HFFc6 (cell line): ENCODE measurements around the gene COPS4. TPM values are rescaled to one million over a fixed set of nuclear protein-coding genes. Genes with fewer than 3 reads are reported as not detected.
"Not testable (repeated sequence)": the region's sequence is repeated elsewhere in the genome, so short reads cannot be mapped to it uniquely, and the experiment has no call there.

ENCODE experiments used
- DNase-seq: peaks from one replicate; pipeline ENCODE4 v3.0.0-alpha.2; 2018
- H3K27ac Mint-ChIP-seq: 2 replicates; pipeline ENCODE4 v1.8.0; 2020; ENCODE audit warnings: mild to moderate bottlenecking, mixed read lengths
- H3K27me3 Mint-ChIP-seq: 2 replicates; pipeline ENCODE4 v1.8.0; 2021; ENCODE audit warnings: mild to moderate bottlenecking, moderate library complexity, mixed read lengths; ENCODE audit not compliant: insufficient read depth
- H3K36me3 Mint-ChIP-seq: 2 replicates; pipeline ENCODE4 v1.8.0; 2021; ENCODE audit warnings: low read depth, mixed read lengths
- H3K4me1 Mint-ChIP-seq: 2 replicates; pipeline ENCODE4 v1.8.0; 2020; ENCODE audit warnings: low read depth, mixed read lengths
- H3K4me3 Mint-ChIP-seq: 2 replicates; pipeline ENCODE4 v1.8.0; 2020; ENCODE audit warnings: mild to moderate bottlenecking, moderate library complexity, mixed read lengths
- H3K9me3 Mint-ChIP-seq: 2 replicates; pipeline ENCODE4 v1.8.0; 2020; ENCODE audit warnings: mild to moderate bottlenecking, mixed read lengths
- long read RNA-seq: library from polyadenylated mRNA; unstranded; transcript quantifications from one replicate; pipeline ENCODE4 v2.0.0, GENCODE V29; 2019
- total RNA-seq, 6 experiments: library from RNA; stranded (reverse); fragmentation: NEBNext Ultra II Directional; extraction: Animal tissue kit (Norgen Biotek cat#: 25700); gene quantifications; 2 replicates in 1 of 6; 3 replicates in 5 of 6; pipeline ENCODE4 v1.2.3, GENCODE V29; 2021
- TF ChIP-seq, protein P1 (sequence below): fragments of 200-600 bp; sonication (generic); IDR thresholded peaks from 2 replicates; pipeline ENCODE4 v1.5.0; 2021; ENCODE audit warnings: antibody characterized with exemption, mild to moderate bottlenecking

COPS4 gene
- total RNA-seq, result 10 to 100 TPM; 56.4 to 73.6 (median 69.2) TPM
- long read RNA-seq, transcript COPS4-201 (10 exons, 1,744 nt), result major isoform, 152 of 177 reads
- long read RNA-seq, partial matches to known transcripts, result 7 of 177 reads
- long read RNA-seq, other reads (novel, unspliced or antisense), result 9 of 177 reads

- peaks cover 2% of the 10 kb centered on the region for H3K27me3 Mint-ChIP-seq
- peak within 1 kb of the TSS; percentile 98 for H3K27ac Mint-ChIP-seq
- no peaks in the 10 kb centered on the region for H3K9me3 Mint-ChIP-seq
- H3K36me3 Mint-ChIP-seq, result no peaks in the 10 kb centered on the region; the same call in 1 of the 2 replicates
- TF ChIP-seq, protein P1, sequence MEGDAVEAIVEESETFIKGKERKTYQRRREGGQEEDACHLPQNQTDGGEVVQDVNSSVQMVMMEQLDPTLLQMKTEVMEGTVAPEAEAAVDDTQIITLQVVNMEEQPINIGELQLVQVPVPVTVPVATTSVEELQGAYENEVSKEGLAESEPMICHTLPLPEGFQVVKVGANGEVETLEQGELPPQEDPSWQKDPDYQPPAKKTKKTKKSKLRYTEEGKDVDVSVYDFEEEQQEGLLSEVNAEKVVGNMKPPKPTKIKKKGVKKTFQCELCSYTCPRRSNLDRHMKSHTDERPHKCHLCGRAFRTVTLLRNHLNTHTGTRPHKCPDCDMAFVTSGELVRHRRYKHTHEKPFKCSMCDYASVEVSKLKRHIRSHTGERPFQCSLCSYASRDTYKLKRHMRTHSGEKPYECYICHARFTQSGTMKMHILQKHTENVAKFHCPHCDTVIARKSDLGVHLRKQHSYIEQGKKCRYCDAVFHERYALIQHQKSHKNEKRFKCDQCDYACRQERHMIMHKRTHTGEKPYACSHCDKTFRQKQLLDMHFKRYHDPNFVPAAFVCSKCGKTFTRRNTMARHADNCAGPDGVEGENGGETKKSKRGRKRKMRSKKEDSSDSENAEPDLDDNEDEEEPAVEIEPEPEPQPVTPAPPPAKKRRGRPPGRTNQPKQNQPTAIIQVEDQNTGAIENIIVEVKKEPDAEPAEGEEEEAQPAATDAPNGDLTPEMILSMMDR, result peak; percentile 19; the same call in 1 of the 2 replicates
- peak; percentile 100 for DNase-seq
- peaks cover 29% of the 10 kb centered on the region for H3K4me1 Mint-ChIP-seq
- peak within 1 kb of the TSS; percentile 97 for H3K4me3 Mint-ChIP-seq
Measured at GRCh38 chr4:83034630-83035494, at the start of gene COPS4. Gene COPS4, plus strand, starts transcription at chr4:83035183. Its CDS starts 42 bp downstream, at chr4:83035225.

DNA sequence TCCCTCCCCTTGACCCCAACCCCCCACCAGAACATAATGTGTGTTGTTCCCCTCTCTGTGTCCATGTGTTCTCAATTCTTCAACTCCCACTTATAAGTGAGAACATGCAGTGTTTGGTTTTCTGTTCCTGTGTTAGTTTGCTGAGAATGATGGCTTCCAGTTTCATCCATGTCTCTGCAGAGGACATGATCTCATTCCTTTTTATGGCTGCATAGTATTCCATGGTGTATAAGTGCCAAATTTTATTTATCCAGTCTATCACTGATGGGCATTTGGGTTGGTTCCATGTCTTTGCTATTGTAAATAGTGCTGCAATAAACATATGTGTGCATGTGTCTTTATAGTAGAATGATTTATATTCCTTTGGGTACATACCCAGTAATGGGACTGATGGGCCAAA is 47.5 kb upstream of the COPS4 start:
- Mint-ChIP-seq H3K36me3 (peaks cover 24% of the 10 kb centered on the region), H3K27ac (peak overlapping the region; percentile 85)
- not testable (repeated sequence) for H3K9me3 Mint-ChIP-seq

DNA sequence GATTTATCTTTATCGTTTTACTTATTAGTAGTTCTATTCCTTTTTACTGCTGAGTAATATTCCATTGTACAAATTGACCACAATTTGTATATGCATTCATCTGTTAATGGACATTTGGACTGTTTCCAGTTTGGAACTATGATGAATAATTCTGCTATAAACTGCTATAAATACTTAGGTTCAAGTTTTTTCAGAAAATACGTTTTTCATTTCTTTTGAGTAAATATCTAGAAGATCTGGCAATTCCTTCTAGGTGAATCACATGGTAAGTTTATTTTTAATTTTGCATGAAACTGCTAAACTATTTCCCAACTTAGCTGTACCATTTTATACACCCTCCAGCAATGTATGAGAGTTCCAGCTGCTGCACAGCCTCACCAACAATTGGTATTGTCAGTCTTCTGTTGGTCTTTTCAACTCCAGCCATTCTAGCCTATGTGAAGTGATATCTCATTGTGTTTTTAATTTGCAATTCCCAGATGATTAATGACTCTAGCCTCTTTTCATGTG is 46.6 kb upstream of the COPS4 start:
- Mint-ChIP-seq H3K4me3 (peak overlapping the region; percentile 72), H3K36me3 (peaks cover 24% of the 10 kb centered on the region), H3K9me3 (peaks cover 7% of the 10 kb centered on the region), H3K4me1 (peaks cover 47% of the 10 kb centered on the region), H3K27me3 (no peaks in the 10 kb centered on the region; the same call in 1 of the 2 replicates), H3K27ac (peak overlapping the region; percentile 85)
- peak; percentile 91 for DNase-seq
- TF ChIP-seq, protein P1, result no peak

More for the DNA sequence above, 47.5 kb upstream of the COPS4 start:
- not testable (repeated sequence) for H3K4me3 Mint-ChIP-seq, H3K27me3 Mint-ChIP-seq, DNase-seq
- peaks cover 47% of the 10 kb centered on the region for H3K4me1 Mint-ChIP-seq

DNA sequence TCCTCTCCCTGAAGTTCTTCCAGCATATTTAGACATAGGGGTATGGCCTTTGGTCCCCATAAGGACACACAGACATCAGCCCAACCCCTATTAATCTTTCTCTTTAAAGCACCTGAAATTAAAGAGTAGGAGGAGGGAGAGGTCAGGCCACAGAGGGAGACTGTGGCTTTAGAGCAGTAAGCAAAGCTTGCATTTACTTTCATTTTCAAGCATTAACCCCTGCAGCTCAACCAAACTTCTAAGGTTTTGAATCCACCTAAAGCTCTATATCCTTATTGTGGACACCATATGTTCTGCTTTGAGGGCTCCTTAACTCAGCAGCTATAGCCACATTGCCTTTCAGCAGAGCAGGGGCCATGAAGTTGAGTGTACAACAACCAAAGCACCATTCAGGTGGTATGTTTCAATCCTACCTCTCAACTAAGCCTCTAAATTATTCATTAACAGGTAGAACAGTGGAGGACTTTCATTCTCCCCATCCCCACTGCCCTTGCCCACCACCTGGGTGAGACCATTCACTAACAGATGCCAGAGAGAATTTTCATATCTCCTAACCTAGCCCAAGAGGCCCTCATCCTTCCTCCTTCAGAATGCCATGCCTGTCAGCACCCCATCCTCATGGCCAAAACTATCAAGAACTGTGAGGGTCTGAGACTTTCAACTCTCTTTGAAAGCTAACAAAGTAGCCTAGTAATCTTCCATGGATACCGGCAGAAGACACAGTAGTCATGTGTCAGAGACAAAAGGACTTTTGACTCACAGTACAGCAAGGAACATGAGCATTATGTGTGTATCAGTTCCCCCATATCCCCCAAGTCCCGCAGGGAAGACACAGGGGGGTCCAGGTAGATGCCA is 45.2 kb upstream of the COPS4 start:
- DNase-seq, result no peak
- TF ChIP-seq, protein P1, result no peak
- peak overlapping the region; percentile 85 for H3K27ac Mint-ChIP-seq
- no peaks in the 10 kb centered on the region; the same call in 1 of the 2 replicates for H3K27me3 Mint-ChIP-seq
- peaks cover 15% of the 10 kb centered on the region for H3K36me3 Mint-ChIP-seq
- peaks cover 7% of the 10 kb centered on the region for H3K9me3 Mint-ChIP-seq
- H3K4me3 Mint-ChIP-seq, result peak overlapping the region; percentile 72
- peaks cover 38% of the 10 kb centered on the region for H3K4me1 Mint-ChIP-seq

DNA sequence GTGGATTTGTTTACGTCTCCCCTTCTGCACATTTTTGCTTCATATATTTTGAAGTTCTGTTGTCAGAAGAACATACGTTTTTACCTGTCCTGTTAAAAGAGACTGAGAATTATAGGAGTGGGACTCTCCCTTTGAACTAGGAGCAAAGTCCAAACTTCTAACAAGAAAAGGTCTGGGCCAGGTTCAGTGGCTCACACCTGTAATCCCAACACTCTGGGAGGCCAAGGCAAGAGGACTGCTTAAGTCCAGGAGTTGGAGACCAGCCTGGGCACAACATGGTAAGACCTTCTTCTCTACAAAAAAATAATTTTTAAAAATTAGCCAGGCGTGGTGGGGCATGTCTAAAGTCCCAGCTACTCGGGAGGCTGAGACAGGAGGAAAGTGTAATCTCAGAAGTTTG is 40.1 kb upstream of the COPS4 start:
- DNase-seq, result no peak
- H3K27ac Mint-ChIP-seq, result no peak overlapping the region
- H3K27me3 Mint-ChIP-seq, result no peaks in the 10 kb centered on the region; the same call in 1 of the 2 replicates
- 0 out of 2 replicates have a peak, but pooled peaks cover 5% of the 10 kb centered on the region for H3K36me3 Mint-ChIP-seq
- H3K4me1 Mint-ChIP-seq, result peaks cover 20% of the 10 kb centered on the region
- H3K4me3 Mint-ChIP-seq, result no peak overlapping the region
- TF ChIP-seq, protein P1, result no peak
- H3K9me3 Mint-ChIP-seq, result no peaks in the 10 kb centered on the region
